EL (cell line): ENCODE measurements around the gene PPARD.

Experiments used
- DNase-seq: peaks from one replicate; pipeline ENCODE4 v3.0.0-alpha.2; 2016

Gene PPARD

DNA sequence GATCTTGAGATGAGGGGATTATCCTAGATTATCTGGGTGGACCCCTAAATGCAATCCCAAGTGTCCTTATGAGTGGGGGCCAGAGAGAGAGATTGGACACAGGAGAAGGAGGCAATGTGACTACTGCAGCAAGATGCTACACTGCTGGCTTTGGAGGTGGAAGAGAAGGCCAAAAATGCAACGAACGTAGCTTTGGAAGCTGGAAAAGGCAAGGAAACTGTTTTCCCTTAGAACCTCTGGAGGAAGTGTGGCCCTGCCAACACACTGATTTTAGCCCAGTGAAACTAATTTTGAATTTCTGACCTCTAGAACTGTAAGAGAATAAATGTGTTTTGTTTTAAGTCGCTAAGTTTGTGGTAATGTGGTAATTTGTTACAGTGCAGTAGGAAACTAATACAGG lies 15.7 kb downstream of the PPARD start:
- no peak for DNase-seq

DNA sequence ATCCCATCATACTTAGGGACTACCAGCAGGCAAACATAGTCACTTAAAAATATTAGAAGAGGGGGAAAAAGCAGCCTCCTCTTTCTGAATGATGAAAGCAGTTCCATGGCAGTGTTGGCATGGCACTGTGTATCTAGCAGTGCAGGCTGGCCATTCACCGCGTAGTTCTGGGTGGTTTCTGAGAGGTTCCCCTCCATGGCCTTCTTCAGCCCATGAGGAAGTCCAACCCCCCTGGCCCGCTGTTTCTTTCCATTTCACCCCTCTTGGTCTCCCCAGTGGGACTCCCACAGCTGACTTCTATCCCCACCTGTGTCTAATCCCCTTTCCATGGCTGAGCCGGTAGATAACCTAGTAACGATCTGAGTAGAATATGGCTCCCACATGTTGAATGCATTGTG lies 17.0 kb downstream of the PPARD start:
- no peak for DNase-seq

- peak; percentile 85 for DNase-seq
Observed at GRCh38 chr6:35359744-35360348, 17.5 kb downstream of the PPARD start.

- DNase-seq = no peak
Observed at GRCh38 chr6:35360349-35361138, 18.2 kb downstream of the PPARD start.

DNA sequence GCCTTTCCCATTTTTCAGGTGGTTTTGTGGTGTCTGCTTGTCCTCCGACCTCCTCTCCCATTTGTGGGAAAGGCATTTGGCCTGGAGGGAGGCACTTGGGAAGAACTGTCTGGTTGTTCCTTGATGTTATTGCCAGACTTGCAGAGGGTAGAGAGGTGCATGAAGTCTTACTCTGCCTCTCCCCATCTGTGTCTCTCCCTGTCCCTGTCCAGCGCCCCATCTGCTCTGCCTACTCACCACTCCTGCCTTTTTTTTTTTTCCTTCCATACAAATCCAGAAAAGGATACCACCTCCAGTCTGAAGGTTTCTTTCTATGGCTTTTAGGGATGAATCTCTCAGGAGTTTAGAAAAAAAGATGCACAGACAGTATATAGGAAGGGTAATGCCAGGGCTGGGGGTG lies 19.8 kb downstream of the PPARD start:
- DNase-seq = no peak

GRCh38 chr6:35363293-35363750 lies 21.0 kb downstream of the PPARD start:
- no peak for DNase-seq

DNA sequence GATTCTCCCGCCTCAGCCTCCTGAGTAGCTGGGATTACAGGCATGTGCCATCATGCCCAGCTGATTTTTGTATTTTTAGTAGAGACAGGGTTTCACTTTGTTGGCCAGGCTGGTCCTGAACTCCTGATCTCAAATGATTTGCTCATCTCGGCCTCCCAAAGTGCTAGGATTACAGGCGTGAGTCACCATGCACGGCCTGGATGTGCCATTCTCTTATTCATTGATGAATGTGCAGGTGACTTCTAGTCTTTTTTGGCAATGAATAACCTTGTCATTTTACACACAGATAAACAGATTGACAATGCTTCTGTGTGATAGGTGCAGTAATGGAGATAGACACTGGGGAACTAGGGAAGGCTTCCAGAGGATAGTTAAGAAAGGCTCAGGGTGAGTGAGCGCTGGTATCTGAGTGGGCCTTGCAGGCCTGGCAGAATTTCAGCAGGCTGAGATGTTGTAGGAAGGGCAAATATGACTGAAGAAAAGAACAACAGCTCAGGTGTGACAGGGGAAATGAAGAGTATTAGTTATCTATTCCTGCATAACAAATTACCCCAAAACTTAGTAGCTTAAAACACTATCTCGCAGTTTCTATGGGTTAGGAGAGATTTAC lies 23.3 kb downstream of the PPARD start:
- DNase-seq = no peak

DNA sequence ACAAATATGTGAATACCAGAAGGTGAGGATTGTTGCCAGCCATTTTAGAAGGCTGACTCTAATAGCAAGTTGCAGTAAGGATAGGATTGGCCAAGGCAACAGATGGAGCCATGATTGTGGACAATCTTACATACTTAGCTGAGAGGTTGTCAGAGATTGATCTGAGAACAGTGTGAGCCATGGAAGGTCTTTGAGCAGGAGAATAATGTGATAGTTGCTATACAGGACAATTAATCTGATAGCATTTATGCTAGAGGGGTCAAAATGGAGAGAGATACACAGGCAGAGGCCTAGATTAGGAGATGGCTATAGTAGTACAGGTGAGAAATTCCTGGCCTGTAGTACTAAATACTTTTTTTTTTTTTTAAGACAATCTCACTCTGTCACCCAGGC lies 23.8 kb downstream of the PPARD start:
- no peak for DNase-seq

GRCh38 chr6:35367646-35368037 lies 25.3 kb downstream of the PPARD start:
- no peak for DNase-seq

GRCh38 chr6:35368038-35368887 lies 25.9 kb downstream of the PPARD start:
- DNase-seq = peak; percentile 80

DNA sequence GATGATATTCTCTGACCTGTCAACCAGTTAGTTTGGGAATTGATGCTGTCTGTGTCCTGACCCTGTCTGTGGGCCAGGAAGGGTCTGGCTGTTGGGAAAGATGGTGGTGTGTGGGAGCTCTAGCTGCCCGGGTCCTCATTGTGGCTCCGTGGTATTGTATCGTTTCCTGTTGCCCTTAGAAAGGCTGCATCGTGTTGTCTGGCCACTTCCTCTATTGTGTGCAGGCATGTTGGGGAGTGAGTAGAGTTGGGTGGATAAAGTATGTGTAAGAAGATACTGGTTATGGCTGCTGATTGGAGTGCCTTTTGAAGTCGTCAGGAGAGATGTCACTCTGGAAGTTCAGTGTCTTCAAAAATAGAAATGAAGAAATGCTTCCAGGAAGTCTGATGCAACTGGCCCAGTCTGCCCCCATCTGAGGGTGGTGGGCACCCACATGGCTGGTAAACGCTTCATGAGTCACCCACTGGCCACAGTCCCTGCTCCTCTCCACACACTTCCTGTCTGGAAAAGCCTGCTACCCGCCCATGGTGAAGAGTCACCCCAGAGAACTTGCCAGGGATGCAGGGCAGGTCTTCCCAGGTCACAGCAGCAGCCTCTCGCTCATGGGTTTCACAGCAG lies 27.9 kb downstream of the PPARD start:
- peak; percentile 99 for DNase-seq

GRCh38 chr6:35370785-35371493 lies 28.6 kb downstream of the PPARD start:
- no peak for DNase-seq

DNA sequence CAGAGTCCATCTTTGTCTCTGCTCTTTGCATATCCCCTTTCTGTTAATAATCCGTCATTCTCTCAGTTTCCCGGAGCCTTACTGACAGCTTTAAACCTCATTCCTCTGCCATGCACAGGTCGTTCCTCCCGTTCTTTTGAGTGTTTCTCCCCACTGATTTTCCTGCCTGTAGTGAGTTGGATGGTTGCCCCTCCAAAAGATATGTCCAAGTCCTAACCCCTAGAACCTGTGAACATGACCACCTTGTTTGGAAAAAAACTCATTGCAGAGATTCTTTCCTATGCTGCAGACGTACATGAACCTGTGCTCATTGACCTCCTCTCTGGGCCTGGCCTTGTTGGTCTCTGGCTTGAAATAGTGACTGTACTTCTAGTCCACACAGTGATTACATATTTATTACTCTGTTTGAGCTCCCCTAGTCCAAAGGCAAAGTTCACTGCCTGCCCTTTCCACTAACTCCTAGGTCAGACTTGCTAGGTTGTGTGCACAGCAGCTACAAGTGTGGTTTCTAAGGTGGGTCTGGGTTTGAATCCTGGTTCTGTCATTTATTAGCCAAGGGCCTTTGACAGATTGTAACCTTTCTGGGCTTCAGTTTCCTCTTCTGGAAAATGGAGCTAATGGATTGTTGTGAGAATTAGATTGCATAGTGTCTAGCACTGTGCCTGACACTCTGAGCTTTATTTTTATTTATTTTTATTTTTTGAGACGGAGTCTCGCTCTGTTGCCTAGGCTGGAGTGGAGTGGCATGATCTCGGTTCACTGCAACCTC lies 29.3 kb downstream of the PPARD start:
- DNase-seq = no peak

GRCh38 chr6:35372633-35373032 lies 30.3 kb downstream of the PPARD start:
- DNase-seq = no peak

GRCh38 chr6:35376281-35376680 lies 33.9 kb downstream of the PPARD start:
- no peak for DNase-seq

DNA sequence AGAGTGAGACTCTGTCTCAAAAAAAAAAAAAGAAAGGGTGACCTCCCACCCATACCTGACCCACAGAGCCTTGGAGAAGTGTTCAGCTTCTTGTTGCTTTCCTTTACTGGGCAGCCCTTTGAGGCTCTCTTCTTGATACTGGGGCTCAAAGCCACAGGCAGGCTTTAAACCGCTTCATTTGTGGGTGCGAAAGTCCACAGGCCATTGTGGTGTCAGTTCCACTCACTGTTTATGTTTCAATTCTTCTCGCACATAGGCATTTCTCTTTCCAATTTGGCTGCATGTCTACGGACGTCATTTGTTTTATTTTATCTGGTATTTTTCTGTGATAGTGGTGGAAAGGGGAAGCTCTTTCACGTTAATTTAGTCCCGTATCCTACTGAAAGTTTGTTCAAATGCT lies 34.6 kb downstream of the PPARD start:
- no peak for DNase-seq

- DNase-seq = no peak
Observed at GRCh38 chr6:35378261-35378660, 35.9 kb downstream of the PPARD start.

DNA sequence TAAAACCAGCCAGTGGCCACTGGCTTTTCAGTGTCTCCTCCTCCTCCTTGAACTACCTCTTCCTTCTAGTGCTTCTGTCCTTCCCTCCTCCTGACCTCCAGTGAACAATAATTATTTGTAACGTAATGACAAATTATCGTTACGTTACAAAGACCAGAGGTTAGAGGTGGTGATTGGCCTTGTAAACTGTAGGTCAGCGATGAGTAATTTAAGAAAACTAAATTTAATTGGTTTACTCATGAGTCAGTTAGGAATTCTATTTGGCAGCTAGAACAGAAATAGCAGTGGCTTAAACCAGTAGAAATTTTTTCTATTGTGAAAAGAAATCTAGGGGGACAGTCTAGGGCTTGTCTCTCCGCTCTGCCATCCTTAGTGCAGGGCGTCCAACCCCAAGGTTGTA lies 38.8 kb downstream of the PPARD start:
- DNase-seq = peak; percentile 72

DNA sequence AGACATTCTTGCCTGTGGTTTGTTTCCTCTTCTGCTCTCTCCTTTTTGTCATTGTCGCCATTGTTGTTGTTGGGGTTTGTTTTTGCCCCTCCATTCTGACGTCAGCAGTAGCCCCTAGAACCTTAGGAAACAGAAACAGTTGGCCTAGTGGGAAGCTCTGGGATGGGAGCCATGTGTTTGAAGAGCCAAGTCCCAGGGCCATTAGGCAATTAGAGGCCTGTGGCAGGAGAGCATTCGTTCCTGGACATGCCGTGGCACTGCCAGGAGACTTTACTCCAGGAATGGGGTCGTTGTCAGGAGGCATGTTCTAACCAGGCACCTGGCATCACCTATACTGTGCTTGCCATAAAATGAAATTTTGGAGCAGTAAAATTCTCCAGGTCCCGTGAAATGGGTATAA lies 39.7 kb downstream of the PPARD start:
- DNase-seq = no peak

- DNase-seq = peak; percentile 41
Observed at GRCh38 chr6:35385457-35386202, 43.3 kb downstream of the PPARD start.

GRCh38 chr6:35386989-35387388 lies 44.6 kb downstream of the PPARD start:
- DNase-seq = no peak
